HK-2 (cell line): Measurements from ENCODE around the gene NTSR2.

ENCODE experiments used
- DNase-seq: peaks from one replicate; pipeline ENCODE4 v3.0.0-alpha.2; 2018; ENCODE audit not compliant: unreplicated experiment

Gene NTSR2

DNA sequence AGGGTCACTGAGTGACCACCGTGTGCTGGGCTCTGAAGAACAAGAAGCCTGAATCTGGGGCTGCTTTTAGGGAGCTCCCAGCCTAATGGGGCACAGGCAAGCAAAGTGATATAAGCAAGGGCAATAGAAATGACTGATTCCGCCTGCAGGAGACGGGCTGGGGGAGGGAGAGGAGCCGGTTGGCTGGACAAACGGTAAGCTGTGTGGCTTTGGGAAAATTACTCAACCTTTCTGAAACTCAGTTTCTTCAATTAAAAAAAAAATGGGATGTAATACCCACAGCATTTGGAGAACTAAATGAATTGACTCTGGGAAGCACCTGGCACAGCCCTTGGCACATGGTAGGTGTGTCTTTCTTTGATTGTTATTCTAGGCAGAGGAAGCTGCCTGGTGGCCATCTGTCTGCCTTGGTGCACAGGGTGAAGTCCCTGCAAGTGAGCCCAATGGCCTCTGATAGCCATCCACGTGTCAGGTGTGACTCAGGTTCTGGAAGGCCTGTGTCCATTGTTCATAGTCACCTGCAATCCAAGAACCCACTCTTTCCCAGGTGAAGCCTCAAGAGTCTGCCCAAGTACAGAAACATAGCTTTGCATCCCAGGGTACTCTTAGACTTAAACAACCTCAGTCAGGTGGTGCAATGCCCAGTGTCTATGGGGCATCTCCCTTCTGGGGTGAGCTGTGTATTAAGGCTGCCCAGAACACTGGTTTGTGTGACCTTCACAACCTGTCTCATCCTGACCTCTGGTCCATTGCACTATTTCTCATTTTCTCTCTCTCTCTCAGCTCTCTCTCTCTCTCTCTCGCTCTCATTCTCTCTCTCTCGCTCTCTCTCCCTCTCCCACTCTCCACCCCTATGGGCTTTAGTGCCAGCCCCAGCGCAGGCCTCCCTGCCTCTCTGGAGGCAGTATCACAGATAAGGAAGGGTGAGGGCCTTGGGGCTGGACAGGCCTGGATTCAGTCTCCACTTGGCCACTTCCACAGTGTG, 30.0 kb upstream of the NTSR2 start:
- no peak for DNase-seq

DNA sequence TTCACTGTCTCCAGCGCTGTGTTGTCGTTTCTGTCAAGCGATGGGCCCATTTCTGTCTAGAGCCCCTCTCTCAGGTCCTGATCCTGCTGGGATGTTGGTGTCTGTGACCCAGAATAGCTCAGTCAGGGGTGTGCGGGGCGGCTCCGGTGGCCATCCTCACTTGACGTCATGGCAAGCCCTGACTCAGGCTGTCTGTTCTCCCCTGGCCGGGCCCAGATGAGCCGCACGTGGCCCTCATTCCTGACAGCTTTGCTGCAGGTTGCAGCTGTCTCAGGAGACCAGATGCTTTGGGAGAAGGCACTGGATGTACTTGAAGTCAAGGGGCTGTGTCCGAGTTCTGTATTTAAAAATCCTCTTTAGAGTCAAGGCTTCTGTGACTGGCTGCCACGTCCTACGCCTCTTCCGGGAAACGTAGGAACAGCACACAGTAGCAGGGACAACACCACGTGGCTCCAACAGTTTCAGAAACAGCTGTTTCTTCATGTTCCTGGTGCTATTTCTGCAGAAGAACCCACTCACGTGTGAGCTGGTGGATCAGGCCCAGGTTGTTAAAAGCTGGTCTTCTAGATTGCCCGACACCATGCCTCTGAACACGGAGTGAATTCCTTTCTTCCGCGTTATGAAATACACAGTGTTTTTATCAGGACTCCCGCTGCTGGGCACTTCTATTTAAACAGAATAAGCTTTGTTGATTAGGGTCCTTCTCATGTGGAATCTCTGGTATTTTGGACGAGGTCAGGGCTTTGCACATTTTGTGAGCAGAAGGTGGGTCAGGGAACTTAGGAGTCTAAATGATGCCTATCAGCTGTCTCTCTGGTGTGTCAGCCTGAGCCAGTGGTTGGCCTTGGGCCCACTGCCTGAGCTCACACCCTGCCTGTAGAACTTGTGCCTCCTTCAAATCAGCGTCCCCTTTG, 28.3 kb upstream of the NTSR2 start:
- peak; percentile 53 for DNase-seq

DNA sequence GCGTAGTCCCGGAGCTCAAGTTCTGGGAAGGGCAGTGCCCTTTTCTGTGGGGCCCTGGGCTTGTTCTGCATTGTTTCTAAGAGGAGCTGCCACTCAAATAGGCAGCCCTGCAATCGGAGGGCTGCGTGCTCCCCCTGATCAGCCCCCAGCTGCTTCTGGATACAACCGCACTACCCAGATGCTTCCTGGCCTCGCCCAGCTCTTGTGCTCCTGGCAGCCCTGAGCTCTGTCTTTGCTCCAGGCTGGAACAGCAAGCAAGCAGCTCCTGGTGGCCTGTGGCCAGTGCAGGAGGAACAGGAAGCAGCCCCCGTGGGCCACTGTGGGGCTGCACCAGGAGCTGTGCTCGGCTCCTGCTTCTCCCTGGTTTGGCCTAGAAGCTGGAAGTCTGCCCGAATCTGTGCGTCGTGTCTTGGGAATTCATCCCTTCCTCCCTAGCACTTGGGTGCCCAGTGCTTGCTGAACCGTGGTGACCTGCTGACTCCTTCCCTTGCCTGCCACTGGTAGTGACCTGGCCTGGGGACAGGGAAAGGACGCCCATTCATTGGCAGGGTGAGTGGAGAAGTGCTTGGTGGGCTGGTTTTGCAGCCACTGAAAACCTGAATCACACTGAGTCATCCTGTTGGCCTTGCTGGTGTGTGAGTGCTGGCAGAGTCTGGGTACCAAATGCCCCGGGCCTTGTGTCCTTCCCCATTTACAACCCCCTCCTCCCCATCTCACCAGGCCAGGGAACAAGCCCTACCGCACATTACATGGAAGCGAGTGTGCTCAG, 27.3 kb upstream of the NTSR2 start:
- DNase-seq, result peak; percentile 94

DNA sequence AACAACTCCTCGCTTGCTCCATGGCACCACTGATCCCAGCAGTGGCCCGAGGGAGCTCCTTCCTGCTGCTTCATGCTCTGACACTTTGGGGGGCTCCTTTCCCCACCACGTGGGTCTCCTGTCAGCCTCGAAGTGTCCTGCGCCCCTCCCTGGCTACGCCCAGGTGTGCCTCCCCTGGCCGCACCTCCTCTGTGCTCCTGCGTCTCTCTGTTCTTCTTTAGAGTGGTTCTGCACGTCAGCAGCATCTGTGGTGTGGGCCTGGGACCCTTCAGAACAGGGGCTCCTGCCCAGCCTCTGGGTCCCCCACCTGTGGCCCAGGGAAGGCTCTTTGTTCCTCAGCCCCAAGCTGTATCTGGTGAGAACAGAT, 26.7 kb upstream of the NTSR2 start:
- DNase-seq, result no peak

DNA sequence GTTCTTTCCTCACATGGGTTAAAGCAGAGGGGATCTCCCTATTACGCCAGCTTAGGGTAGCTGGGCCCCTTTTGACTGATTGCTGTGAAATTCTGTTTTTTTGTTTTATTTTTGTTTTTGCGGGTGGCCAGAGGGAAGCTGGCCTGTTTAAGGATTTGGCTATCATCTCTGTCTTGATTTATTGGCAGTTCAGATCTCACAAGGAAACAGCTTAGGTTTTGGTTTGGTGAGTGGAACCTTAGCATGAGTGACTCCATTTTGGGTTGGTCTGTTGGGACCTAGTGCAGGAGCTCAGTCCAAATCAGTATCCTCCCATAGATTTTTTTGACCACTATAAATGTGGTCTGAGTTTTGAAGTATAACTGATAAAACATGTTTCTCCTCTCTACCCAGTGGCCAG, 25.6 kb upstream of the NTSR2 start:
- no peak for DNase-seq

DNA sequence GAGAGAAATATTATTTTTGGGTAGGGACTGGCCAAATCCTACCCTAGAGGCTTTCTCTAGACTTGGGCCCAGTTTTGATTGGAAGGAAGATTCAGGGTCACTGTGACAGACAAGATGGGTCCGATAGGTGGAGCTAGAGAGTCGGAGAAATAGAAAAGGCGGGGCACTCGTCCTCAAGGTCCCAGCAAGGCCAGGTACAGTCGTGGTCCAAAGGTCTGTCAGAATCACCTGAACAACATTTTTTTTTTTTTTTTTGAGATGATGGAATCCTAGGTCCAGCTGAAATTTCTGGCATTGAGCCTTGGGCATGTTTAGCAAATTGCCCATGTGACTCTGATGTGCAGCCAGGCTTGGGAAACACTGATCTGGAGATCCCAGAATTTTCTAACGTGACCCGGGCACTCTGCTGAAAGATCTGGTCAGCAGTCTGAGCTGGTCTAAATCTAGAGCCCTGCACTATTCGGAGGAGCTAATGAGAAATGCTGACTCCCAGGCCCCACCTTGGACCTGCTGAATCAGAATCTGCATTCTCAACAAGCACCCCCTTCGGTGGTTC, 23.0 kb upstream of the NTSR2 start:
- peak; percentile 59 for DNase-seq

DNA sequence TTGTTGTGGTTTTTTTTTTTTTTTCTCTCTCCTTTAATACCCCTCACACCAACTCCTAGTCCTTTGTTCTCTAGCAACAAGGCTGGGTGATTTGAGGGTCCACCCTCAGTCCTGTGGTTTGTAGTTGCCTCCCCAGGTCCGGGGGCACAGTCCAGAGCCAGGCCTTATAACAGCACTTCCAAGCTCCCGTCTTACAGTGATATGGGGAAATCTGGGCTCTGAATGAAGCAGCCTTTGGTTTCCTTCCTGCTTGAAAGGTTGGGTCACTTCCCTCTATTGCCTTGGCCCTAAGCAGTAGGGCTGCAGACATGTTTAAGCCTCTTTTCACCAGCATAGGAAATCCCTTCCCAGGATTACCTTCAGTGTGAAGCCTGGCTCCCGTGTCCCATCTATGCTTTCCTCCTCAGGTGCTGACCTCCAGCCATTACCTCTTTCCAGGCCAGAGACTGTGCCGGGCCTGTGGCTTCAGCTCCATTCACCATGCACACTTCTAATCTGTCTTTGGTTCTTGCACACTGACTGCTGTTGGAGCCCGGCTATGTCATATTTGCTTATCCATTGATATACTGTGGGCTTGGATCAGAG, 21.2 kb upstream of the NTSR2 start:
- no peak for DNase-seq

DNA sequence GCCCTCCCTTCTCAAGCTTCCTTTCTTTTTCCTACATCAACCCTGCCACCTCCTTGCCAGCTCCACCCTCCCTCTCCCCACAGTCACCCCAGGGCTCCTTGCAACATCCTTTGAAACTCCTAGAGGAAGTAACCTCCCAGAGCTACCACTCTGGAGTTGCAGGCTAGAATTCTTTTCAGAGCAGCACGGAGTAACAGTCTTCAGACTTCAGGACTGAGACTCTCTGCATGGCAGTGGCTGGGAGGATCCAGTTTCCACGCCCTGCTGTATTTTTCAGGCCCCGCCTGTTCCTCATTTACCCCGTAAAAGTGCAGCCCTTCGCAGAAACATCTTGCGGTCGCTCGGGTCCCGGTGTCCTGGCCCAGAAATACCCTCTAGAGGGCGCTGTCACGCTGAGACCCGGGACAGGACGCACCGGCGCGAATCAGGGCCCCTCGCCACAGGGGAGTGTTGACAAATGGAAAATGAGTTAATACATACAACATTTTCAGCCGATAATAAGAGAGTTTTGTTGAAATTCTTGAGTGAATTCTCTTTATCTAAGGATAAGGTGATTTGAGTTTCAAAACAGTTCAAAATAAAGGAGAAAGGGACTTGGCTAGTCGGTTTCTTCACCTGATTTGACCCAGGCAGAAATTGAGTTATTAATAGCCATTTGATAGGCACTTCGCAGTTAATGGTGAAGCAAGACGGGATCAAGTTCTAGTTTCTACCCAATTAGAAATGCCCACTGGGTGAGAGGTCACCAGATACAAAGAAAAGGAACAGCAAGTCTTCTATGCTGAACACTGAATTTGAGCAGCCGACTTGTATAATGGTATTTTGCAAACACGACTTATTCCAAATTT, 18.5 kb upstream of the NTSR2 start:
- peak; percentile 82 for DNase-seq

DNA sequence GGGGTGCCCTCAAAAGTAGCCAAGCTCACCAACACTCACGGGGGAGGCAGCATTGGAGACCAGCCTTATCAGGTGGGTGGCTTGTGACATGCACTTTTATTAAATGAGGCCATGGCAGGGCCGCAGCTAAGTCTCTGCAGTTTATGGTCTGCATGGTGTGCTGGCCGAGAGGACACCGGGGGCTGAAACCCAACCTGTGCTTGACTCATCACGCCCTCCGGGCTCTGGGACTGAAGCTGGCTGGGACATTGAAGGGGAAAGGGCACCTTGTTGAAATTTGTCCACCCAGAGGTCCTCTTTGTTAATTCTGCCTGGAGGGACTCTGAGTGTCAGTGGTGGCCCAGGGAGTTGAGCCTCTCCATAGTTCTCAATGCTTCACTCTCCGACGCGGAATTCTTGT, 17.7 kb upstream of the NTSR2 start:
- no peak for DNase-seq

DNA sequence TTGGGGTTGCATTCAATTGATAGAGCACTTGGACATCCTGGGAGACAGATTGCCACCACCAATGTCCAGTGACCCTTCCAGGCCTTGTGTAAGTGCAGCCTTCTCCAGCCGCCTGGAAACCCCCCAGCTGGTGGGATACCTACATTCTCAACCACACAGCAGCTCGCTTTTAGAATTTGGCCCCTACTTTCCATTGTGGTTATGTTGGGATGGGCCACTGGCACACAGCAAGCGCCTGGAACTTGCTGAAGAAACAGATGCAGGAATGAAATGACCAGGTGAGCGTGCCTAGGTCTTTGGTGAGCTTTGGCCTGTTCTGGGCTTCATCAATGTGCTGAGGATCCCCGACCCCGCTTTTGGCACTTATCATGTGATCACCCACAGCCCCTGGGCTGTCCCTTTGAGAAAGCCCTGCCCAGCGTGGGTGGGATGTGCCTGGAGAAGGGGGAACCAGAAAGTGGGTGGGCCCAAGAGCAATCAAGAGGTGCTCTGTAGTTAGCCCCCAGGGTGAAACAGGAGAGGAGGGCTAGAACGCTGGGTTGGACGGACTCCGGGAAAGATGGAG, 16.0 kb upstream of the NTSR2 start:
- DNase-seq, result no peak

DNA sequence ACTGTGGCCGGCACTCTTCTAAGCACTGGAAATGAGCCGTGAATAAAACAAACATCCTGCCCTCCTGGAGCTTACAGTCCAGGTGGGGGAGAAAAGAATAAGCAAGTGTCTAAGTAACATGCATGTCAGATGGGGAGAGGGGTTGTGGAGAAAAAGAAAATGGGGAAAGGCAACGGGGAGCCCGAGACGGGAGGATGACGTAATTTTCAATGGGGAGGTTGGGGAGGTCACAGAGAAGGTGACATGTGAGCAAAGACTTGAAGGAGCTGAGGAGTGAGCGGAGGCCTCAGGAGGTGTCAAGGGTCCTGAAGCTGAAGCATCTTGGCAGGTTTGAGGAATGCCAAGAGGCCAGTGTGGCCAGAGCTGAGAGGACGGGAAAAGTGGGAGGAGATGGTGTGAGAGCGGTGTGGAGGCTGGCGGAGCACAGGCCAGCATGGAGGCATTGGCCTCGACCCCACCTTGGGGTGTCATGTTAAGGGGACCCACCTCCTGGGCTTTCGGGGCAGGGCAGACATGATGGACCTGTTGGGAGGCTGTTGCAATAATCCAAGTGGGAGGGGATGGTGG, 15.0 kb upstream of the NTSR2 start:
- DNase-seq, result no peak

DNA sequence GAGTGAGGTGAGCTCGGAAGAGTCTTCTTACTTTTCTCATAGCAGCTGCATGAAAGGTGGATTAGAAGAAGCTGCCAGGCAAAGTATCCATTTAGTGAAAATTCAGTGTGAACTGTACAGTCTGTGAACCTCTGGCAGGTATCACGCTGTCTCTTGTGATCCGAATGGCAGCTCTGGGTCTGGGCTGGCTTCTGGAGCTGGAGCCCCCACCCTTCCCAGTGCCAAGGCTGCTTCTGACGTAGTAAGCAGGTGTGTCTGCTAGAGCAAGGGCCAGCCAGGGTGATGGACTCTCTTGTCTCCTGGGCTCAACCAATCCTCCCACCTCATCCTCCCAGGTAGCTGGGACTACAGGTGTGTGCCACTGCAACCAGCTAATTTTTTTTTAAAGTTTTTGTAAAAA, 14.0 kb upstream of the NTSR2 start:
- no peak for DNase-seq

DNA sequence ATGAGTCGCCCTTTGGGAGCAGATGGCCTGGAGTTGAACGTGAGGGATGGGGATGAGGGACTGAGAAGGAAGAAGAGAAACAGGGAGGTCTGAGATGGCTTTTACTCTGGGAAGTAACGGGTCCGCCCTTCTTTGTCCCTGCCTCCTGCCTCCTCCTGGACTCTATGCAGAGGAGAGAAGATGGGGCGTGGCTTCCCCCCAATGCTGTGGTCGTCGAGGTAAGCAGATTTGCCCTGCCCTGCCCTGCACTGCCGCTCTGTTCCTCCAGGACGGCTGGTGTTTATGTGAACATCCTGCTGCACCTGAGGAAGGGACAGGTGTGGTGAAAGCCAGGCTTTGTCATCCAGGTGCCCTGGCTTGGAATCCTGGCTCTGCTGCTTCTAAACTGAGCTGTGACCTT, 13.5 kb upstream of the NTSR2 start:
- DNase-seq, result no peak

DNA sequence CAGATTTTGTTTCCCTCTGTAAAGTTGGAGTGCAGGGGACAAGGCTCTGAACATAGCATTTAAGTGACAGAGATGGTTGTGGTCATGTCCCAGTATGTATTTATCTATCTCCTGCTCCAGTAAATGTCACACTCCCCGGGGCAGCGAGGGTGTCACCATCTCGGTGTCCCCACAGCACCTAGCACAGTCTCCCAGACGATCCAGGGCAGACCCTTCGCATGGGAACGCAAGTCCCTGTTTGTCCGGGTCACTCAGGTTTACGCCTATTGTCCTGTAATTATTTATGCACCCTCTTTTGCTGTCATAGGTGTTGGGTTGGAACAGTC, 12.6 kb upstream of the NTSR2 start:
- DNase-seq, result no peak

DNA sequence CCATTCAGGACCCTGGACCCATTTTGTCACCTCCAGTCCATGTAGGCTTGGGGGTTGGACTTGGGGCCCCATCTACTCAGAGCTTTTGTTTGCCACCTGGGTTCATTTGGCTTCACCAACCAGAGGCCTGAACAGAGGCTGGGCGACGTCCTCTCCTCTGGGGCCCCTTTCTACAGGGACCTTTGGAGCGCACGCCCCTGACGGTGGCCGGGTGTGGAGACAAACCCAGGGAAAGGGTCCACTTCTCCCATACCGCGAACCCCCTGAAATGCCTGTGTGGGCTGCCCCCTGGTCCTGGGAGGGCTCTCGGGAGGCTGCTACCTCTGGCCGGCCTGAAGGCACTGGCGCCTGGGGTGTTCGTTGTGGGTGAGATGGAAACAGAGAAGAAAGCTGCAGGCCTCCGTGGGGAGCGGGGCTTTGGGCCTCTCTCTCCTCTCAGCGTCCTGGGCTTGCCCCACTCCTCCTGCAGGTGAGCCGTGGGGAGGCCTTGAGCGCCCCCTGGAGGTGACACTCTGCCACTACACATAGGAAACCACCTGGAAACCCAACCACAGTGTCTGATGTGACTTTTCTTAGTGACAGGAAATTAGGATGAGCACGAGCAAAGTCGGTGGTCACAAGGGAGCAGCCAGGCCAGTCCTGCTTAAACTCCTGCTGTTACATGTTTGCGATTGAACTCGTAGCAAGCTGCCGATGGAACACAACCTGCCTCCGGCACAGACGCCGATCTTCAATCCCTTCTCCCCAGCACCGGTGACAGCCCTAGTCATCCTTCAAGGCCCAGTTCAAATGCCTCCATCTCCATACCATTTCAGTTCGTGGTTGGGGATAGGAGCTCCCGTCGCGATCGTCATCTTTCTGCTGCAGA, 12.0 kb upstream of the NTSR2 start:
- peak; percentile 70 for DNase-seq

DNA sequence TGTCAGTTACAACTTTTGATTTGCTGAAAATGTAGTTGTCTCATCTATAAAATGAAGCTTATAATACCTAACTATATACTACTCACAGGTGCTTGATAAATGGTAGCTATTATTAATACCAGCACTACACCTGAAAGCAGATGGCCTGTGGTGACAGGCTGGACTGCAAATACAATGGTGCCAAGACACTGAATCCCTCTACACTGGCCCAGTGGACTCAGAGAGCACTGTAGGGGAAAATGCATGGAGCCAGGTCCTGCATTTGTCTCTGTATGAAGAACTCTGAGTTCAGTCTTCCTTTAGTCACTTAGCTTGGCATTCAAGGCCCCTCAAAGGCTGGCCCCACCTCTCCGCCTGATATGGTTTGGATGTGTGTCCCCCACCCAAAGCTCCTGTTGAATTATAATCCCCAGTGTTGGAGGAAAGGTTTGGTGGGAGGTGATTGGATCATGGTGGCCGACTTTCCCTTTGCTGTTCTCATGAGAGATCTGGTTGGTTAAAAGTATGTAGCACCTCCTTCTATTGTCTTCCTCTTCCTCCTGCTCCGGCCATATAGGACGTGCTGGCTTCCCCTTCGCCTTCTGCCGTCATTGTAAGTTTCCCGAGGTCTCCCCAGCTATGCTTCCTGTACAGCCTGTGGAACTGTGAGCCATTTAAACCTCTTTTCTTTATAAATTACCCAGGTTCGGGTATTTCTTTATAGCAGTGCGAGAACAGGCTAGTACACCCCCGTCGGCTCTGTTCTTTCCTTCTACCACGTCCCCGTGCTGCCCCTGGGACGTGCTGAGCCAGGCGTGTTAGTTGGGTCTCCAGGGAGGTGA, 11.1 kb upstream of the NTSR2 start:
- no peak for DNase-seq

DNA sequence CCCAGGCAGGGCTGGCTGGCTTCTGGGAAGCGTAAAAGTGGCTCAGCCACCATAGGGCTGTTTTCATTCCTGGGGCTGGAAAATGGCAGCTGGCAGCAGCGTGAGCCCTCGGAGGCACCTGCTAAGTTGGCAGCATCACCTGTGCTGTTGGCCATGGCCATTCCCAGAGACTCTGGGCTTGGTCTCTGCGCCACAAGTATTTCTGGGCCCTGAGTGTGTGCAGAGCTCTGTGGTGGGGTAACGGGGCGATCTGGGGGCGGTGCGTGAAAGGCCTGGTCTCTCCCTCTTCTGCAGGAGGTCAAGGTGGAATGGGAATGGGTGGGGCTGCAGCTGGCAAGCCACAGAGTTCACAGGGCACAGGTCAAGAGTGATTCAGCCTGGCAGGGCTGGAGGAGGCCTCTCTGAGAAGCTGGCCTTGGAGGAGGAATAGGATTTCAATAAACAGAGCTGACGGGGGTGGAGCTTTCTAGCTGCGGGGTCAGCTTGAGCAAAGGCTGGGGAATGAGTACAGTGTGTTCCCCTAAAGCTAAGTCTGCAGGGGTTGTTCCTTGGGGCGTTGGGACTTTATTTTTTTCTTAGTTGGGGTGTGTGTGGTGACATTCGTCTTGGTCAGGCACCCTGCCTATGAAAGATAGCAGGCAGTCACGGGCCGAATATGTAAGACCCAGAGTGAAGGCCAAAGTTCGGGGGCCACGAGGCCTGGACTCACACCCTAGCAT, 10.3 kb upstream of the NTSR2 start:
- no peak for DNase-seq
